Left ventricle myocardium inferior (tissue), 1 donor: ENCODE measurements around the gene NOP58. TPM values are rescaled to one million over a fixed set of nuclear protein-coding genes. Genes with fewer than 3 reads are reported as not detected.

Experiments
- DNase-seq: peaks from one replicate; pipeline ENCODE4 v3.0.0-alpha.2; 2020
- H3K27ac ChIP-seq: fragments of 200-600 bp; replicated peaks from 2 replicates; pipeline ENCODE4 v1.8.0; 2021
- H3K27me3 ChIP-seq: fragments of 200-600 bp; 2 replicates; pipeline ENCODE4 v1.8.0; 2021; ENCODE audit warnings: low read depth
- H3K36me3 ChIP-seq: fragments of 200-600 bp; 2 replicates; pipeline ENCODE4 v1.8.0; 2021
- H3K4me1 ChIP-seq: fragments of 200-600 bp; 2 replicates; pipeline ENCODE4 v1.8.0; 2021
- H3K4me3 ChIP-seq: fragments of 200-600 bp; 2 replicates; pipeline ENCODE4 v1.8.0; 2021; ENCODE audit warnings: mild to moderate bottlenecking, moderate library complexity
- H3K9me3 ChIP-seq: fragments of 200-600 bp; replicated peaks from 2 replicates; pipeline ENCODE4 v1.8.0; 2021
- CTCF ChIP-seq: fragments of 200-600 bp; IDR thresholded peaks from 2 replicates; pipeline ENCODE4 v1.8.0; 2021; ENCODE audit warnings: antibody characterized with exemption, mild to moderate bottlenecking, borderline replicate concordance
- intact Hi-C: fragments of 100-400 bp; cut with micrococcal nuclease; formaldehyde crosslinking; loops from one replicate; pipeline ENCODE4 v1.11.0; 2022
- total RNA-seq: library from RNA; stranded (reverse); fragmentation: NEBNext Ultra II Directional; extraction: Animal tissue kit (Norgen Biotek cat#: 25700); gene quantifications from one replicate; pipeline ENCODE4 v1.2.1, GENCODE V29; 2021
- donor health status: DM: no; HTN: yes; CAD: no; lungs with severe emphysema.

NOP58 gene
- total RNA-seq, 1 donor from 2014 or later, result 21.4 TPM

GRCh38 chr2:202249521-202250253, 15.9 kb upstream of the NOP58 start:
- peaks cover 5% of the 10 kb centered on the region for H3K4me1 ChIP-seq
- H3K9me3 ChIP-seq, result peaks cover 7% of the 10 kb centered on the region
- no peaks in the 10 kb centered on the region for H3K36me3 ChIP-seq
- intact Hi-C loops, result no loop called here
- H3K4me3 ChIP-seq, result no peak overlapping the region
- H3K27me3 ChIP-seq, result no peaks in the 10 kb centered on the region
- no peak for TF ChIP-seq CTCF
- H3K27ac ChIP-seq, result peak overlapping the region; percentile 56
- no peak for DNase-seq

GRCh38 chr2:202251494-202251893, 14.1 kb upstream of the NOP58 start:
- H3K4me3 ChIP-seq, result no peak overlapping the region
- DNase-seq, result no peak
- TF ChIP-seq CTCF, result no peak
- H3K9me3 ChIP-seq, result peaks cover 7% of the 10 kb centered on the region
- H3K27ac ChIP-seq, result peak overlapping the region; percentile 27
- intact Hi-C loops, result no loop called here
- no peaks in the 10 kb centered on the region for H3K36me3 ChIP-seq
- H3K4me1 ChIP-seq, result peaks cover 5% of the 10 kb centered on the region
- H3K27me3 ChIP-seq, result no peaks in the 10 kb centered on the region

GRCh38 chr2:202261531-202261930, 4.0 kb upstream of the NOP58 start:
- H3K36me3 ChIP-seq, result no peaks in the 10 kb centered on the region
- no peaks in the 10 kb centered on the region for H3K9me3 ChIP-seq
- DNase-seq, result no peak
- no peak overlapping the region for H3K4me3 ChIP-seq
- no peak overlapping the region for H3K27ac ChIP-seq
- no peaks in the 10 kb centered on the region for H3K27me3 ChIP-seq
- TF ChIP-seq CTCF, result no peak
- H3K4me1 ChIP-seq, result peaks cover 16% of the 10 kb centered on the region
- intact Hi-C loops, result no loop called here

- no peak for TF ChIP-seq CTCF
- intact Hi-C loops, result no loop called here
Measured at GRCh38 chr2:202267495-202267894, 1.9 kb downstream of the NOP58 start.

GRCh38 chr2:202269585-202269984, 4.0 kb downstream of the NOP58 start:
- H3K4me3 ChIP-seq, result no peak overlapping the region
- no peak for DNase-seq
- no peak overlapping the region for H3K27ac ChIP-seq
- H3K4me1 ChIP-seq, result peaks cover 64% of the 10 kb centered on the region
- no peaks in the 10 kb centered on the region for H3K36me3 ChIP-seq
- intact Hi-C loops, result no loop called here
- TF ChIP-seq CTCF, result no peak
- no peaks in the 10 kb centered on the region for H3K9me3 ChIP-seq
- H3K27me3 ChIP-seq, result no peaks in the 10 kb centered on the region

More at GRCh38 chr2:202267495-202267894, 1.9 kb downstream of the NOP58 start:
- H3K27me3 ChIP-seq, result no peaks in the 10 kb centered on the region
- no peaks in the 10 kb centered on the region for H3K36me3 ChIP-seq
- peak overlapping the region; percentile 94 for H3K4me3 ChIP-seq
- no peak for DNase-seq
- H3K4me1 ChIP-seq, result peaks cover 58% of the 10 kb centered on the region
- no peak overlapping the region for H3K27ac ChIP-seq
- H3K9me3 ChIP-seq, result no peaks in the 10 kb centered on the region
